Myocyte (in vitro differentiated cells): ENCODE measurements around the gene LDLRAD2. TPM values are rescaled to one million over a fixed set of nuclear protein-coding genes. Genes with fewer than 3 reads are reported as not detected.
"Not testable (repeated sequence)": the region's sequence is repeated elsewhere in the genome, so short reads cannot be mapped to it uniquely, and the experiment has no call there.

ENCODE experiments used
- DNase-seq: peaks from one replicate; pipeline ENCODE4 v3.0.0-alpha.2; 2012; ENCODE audit warnings: low read depth
- polyA plus RNA-seq: library from polyadenylated mRNA; unstranded; fragments of >200 nt; gene quantifications from one replicate; pipeline ENCODE4 v1.2.1, GENCODE V29; 2012; ENCODE audit warnings: missing spikeins
- total RNA-seq: library from RNA; depleted of rRNA; stranded (reverse); fragments of >200 nt; gene quantifications from 2 replicates; pipeline ENCODE4 v1.2.3, GENCODE V29; 2014

The LDLRAD2 gene, protein sequence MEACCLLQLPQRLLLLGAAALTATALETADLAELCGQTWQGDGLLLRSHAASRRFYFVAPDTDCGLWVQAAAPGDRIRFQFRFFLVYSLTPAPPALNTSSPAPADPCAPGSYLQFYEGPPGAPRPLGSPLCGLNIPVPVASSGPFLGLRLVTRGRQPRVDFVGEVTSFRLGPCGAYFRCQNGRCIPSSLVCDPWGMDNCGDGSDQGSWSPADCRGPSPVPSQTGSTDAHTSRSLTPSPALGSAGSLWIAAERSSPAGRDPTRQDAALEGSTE
- total RNA-seq = not detected in 2 replicates
- polyA plus RNA-seq = 50.9 TPM

DNA sequence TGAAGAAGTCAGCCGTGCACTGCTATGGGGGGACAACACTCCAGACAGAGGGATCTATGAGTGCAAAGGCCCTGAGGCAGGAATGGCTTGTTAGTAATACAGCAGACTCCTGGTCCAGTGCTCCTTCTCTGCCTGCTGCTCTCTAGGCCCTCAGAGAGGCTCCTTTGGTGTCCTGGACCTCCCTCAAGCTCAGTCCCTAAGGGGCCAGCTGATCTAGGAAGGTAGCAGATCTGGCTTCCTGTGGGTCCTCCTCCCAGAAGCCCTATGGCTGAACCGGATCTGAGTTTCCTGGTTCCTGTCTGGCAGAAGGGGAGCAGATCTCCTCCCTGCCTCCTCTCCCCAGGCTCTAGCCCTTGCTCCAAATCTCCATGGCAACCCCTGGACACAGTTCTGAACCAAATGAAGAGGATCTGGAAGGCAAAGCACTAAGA, at the start of gene LDLRAD2:
TSS of gene LDLRAD2 (plus strand) at position 391 of the 431 bp plus-strand sequence. CDS start 187 bp downstream, outside the sequence.
- no peak for DNase-seq

GRCh38 chr1:21763236-21763635, 48.8 kb upstream of the LDLRAD2 start:
- no peak for DNase-seq

GRCh38 chr1:21763694-21764419, 48.2 kb upstream of the LDLRAD2 start:
- DNase-seq = peak; percentile 59

DNA sequence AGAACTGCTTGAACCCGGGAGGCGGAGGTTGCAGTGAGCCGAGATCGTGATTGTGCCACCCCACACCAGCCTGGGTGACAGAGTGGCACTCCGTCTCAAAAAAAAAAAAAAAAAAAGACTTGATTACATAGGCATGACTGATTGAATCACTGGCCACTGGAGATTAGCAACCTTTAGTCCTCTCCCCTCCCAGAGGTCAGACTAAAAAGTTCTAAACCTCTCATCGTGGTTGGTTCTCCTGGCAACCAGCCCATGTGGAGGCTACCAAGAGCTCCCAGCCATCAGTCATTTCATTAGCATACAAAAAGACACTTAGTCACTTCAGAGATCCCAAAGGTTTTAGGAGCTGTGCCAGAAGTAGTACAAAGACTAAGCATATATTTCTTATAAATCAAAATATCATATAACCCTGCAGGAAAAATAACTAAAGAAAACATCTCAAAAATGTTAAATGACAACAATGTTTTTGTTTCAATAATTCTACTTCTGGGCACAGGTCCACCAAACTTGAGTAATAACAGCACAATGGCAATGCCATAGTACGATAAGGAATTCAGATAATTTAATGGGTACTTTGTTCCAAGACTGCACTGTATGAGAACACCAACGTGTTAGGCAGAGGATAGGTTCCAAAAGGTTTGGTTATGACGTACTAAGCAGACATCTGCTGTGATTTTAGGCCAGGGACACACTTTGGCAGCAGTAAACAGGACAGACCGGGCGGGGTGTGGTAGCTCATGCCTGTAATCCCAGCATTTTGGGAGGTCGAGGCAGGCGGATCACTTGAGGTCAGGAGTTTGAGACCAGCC, 47.2 kb upstream of the LDLRAD2 start:
- DNase-seq = peak; percentile 89

DNA sequence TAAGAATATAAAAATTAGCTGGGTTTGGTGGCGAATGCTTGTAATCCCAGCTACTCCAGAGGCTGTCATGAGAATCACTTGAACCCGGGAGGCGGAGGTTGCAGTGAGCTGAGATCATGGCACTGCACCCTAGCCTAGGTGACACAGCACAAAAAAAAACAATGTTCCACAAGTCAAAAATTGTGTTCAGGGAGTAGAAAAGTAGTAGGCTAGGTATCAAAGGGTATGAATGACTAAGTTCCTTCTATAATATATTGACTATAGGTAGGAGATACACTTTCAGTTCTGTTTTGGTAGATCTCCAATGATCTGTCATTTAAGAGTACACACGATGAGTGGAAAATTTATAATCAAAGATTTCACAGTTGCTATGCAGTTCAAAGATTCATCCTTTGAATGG, 45.9 kb upstream of the LDLRAD2 start:
- no peak for DNase-seq

GRCh38 chr1:21767106-21767505, 45.0 kb upstream of the LDLRAD2 start:
- DNase-seq = not testable (repeated sequence)

GRCh38 chr1:21770201-21770600, 41.9 kb upstream of the LDLRAD2 start:
- no peak for DNase-seq

- not testable (repeated sequence) for DNase-seq
These were observed 41.5 kb upstream of the LDLRAD2 start for GRCh38 chr1:21770602-21771001.

DNA sequence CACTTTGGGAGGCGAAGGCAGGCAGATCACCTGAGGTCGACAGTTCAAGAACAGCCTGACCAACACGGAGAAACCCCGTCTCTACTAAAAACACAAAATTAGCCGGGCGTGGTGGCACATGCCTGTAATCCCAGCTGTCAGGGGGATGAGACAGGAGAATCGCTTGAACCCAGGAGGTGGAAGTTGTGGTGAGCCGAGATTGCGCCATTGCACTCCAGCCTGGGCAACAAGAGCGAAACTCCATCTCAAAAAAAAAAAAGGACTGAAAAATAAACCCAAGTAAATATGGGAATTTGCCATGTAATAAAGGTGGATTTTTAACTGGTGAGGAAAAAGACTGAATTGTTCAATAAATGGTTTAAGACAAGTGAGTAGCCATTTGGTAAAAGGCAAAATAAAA, 40.4 kb upstream of the LDLRAD2 start:
- DNase-seq = not testable (repeated sequence)

DNA sequence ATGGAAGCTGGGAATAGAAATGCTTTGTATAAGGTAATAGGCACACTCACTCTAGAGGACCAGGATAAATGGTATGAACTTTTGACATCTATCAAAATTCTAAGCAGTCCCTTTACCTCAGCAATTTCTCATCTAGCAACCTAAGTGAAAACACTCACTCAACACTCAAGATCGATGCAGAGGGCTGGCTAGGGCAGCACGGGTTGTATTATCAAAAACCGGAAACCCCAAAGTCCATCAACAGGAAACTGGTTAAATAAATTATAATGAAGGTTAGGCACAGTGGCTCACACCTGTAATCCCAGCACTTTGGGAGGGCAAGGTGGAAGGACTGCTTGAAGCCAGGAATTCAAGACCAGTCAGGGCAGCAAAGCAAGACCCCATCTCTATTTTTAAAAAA, 38.5 kb upstream of the LDLRAD2 start:
- no peak for DNase-seq

DNA sequence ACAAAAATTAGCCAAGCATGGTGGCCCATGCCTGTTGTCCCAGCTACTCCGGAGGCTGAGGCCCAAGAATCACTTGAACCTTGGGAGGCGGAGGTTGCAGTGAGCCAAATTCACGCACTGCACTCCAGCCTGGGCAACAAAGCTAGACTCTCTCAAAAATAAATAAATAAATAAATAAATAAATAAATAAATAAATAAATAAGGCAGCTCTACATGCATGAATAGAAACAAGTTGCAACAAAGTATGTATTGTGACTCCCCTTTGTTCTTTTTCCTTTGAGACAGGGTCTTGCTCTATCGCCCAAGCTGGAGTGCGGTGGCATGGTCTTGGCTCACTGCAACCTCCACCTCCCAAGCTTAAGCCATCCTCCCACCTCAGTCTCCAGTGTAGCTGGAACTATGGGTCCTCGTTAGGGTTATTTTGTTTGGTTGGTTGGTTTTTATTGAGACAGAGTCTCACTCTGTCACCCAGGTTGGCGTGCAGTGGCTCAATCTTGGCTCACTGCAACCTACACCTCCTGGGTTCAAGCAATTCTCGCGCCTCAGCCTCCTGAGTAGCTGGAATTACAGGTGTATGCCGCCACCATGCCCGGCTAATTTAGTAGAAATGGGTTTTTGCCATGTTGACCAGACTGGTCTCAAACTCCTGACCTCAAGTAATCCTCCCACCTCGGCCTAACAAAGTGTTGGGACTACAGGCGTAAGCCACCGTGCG, 37.1 kb upstream of the LDLRAD2 start:
- no peak for DNase-seq

DNA sequence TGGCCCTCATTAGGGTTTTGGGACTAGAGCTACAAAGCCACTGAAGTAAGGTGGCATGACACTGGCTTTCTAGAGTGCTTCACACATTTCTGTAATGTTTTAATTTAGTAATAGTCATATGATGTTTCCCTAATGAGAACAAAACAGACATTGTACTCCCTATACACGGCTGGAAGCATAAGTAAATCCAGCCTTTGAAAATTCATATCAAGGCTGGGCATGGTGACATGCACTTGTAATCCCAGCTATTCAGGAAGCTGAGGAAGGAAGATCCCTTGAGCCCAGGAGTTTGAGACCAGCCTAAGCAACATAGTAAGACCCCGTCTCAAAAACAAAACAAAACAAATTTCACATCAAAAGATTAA, 36.5 kb upstream of the LDLRAD2 start:
- DNase-seq = no peak

GRCh38 chr1:21775985-21776562, 36.0 kb upstream of the LDLRAD2 start:
- no peak for DNase-seq

DNA sequence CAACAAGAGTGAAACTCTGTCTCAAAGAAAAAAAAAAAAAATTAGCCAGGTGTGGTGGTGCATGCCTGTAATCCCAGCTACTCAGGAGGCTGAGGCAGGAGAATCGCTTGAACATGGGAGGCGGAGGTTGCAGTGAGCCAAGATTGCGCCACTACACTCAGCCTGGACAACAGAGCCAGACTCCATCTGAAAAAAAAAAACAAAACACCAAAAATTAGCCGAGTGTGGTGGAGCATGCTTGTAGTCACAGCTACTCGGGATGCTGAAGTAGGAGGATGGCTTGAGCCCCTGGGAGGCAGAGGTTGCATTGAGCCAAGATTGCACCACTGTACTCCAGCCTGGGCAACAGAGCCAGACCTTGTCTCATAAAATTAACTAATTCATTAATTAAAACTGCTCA, 35.1 kb upstream of the LDLRAD2 start:
- not testable (repeated sequence) for DNase-seq

DNA sequence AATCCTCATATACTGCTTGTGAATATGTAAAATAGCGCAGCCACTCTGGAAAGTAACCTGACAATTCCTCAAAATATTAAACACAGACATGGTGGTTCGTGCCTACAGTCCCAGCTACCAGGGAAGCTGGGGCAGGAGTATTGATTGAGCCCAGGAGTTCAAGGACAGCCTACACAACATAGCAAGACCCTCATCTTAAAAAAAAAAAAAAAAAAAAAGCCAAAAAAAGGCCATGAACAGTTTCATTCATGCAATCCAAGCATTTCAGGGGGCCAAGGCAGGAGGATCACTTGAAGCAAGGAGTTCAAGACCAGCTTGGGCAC, 33.7 kb upstream of the LDLRAD2 start:
- no peak for DNase-seq

DNA sequence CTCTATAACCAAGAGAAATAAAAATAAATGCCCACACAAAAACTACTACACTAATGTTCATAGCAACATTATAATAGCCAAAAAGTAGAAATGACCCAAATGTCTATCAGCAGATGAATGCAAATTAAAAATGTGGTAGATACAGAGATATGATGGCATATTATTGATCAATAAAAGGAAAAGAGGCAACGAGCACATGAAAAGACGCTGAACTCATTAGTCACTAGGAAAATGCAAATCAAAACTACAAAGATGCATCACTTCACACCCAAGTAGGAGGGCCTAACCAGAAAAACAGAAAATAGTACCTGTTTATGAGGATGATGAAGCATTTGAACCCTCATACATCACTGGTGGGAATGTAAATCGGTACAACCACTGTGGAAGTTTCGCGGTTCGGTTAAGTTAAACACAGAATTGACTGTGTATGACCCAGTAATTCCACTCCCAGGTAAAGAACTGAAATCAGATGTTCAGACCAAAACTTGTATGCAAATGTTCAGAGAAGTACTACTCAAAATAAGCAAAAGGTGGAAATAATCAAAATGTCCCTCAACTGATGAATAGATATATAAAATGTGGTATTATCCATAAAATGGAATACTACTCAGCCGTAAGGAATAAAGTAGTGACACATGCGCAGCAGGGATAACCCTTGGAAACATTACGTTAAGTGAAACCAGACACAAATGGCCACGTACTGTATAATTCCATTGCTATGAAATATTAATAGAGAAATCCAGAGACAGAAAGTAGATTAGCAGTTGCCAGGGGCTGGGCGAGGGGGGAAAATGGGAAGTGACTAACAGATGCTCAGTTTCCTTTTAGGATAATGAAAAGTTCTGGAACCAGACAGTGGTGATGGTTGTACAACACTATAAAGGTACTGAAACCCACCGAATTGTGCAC, 32.2 kb upstream of the LDLRAD2 start:
- DNase-seq = no peak

GRCh38 chr1:21781815-21782348, 30.2 kb upstream of the LDLRAD2 start:
- peak; percentile 52 for DNase-seq

- peak; percentile 61 for DNase-seq
These were observed 29.7 kb upstream of the LDLRAD2 start for GRCh38 chr1:21782349-21782867.
